GM23338 (cell line): Measurements from ENCODE around the gene CHRNA7. TPM values are rescaled to one million over a fixed set of nuclear protein-coding genes. Genes with fewer than 3 reads are reported as not detected.

Experiments used
- ATAC-seq: fragments of 200-7000 bp; cut with Tn5 transposase; 3 replicates; pipeline ENCODE4 v1.9.1; 2020
- DNase-seq: peaks from one replicate; pipeline ENCODE4 v3.0.0-alpha.2; 2015; ENCODE audit warnings: low spot score
- H2AFZ ChIP-seq: fragments of 200-600 bp; sonication (generic); 2 replicates; pipeline ENCODE4 v1.8.0; 2016; ENCODE audit warnings: antibody characterized with exemption, mild to moderate bottlenecking, moderate library complexity
- H3F3A ChIP-seq: fragments of 200-600 bp; sonication (generic); replicated peaks from 2 replicates; pipeline ENCODE4 v1.8.0; 2017; ENCODE audit warnings: antibody characterized with exemption, mixed run types, low read depth
- H3K27ac ChIP-seq: fragments of 200-600 bp; sonication (generic); 2 replicates; pipeline ENCODE4 v1.6.1; 2016; ENCODE audit warnings: low read depth
- H3K27me3 ChIP-seq: fragments of 200-600 bp; sonication (generic); 2 replicates; pipeline ENCODE4 v1.8.0; 2016; ENCODE audit warnings: mild to moderate bottlenecking, mixed run types, moderate library complexity; ENCODE audit not compliant: insufficient read depth
- H3K36me3 ChIP-seq: fragments of 200-600 bp; sonication (generic); 2 replicates; pipeline ENCODE4 v1.8.0; 2016; ENCODE audit warnings: mild to moderate bottlenecking; ENCODE audit not compliant: insufficient read depth
- H3K4me1 ChIP-seq: fragments of 200-600 bp; sonication (generic); 2 replicates; pipeline ENCODE4 v1.8.0; 2016; ENCODE audit warnings: mild to moderate bottlenecking, moderate library complexity; ENCODE audit not compliant: insufficient read depth
- H3K4me2 ChIP-seq: fragments of 200-600 bp; sonication (generic); 2 replicates; pipeline ENCODE4 v1.7.1; 2017; ENCODE audit warnings: mixed run types
- H3K4me3 ChIP-seq: fragments of 200-600 bp; sonication (generic); 2 replicates; pipeline ENCODE4 v1.6.1; 2016; ENCODE audit warnings: mixed run types
- H3K79me2 ChIP-seq: fragments of 200-600 bp; sonication (generic); replicated peaks from 2 replicates; pipeline ENCODE4 v1.8.0; 2017; ENCODE audit warnings: mild to moderate bottlenecking; ENCODE audit not compliant: insufficient read depth
- H3K9me2 ChIP-seq: fragments of 200-600 bp; sonication (generic); 2 replicates; pipeline ENCODE4 v1.8.0; 2017; ENCODE audit not compliant: insufficient read depth
- H4K20me1 ChIP-seq: fragments of 200-600 bp; sonication (generic); replicated peaks from 2 replicates; pipeline ENCODE4 v1.8.0; 2017; ENCODE audit warnings: mild to moderate bottlenecking; ENCODE audit not compliant: insufficient read depth
- H3K27ac Mint-ChIP-seq: 2 replicates; pipeline ENCODE4 v1.8.0; 2020; ENCODE audit warnings: inconsistent platforms, mild to moderate bottlenecking, moderate library complexity, mixed read lengths
- H3K27me3 Mint-ChIP-seq: 3 replicates; pipeline ENCODE4 v1.8.0; 2022; ENCODE audit warnings: low read depth, mild to moderate bottlenecking, moderate library complexity, mixed read lengths, inconsistent platforms; ENCODE audit not compliant: insufficient read depth, poor library complexity
- H3K36me3 Mint-ChIP-seq: 3 replicates; pipeline ENCODE4 v1.8.0; 2021; ENCODE audit warnings: low read depth, mild to moderate bottlenecking, inconsistent platforms, moderate library complexity, mixed read lengths
- H3K4me1 Mint-ChIP-seq: 3 replicates; pipeline ENCODE4 v1.8.0; 2020; ENCODE audit warnings: mild to moderate bottlenecking, inconsistent platforms, mixed read lengths
- H3K4me3 Mint-ChIP-seq: 3 replicates; pipeline ENCODE4 v1.8.0; 2021; ENCODE audit warnings: moderate library complexity, mild to moderate bottlenecking, inconsistent platforms, mixed read lengths
- H3K9me3 Mint-ChIP-seq: 3 replicates; pipeline ENCODE4 v1.8.0; 2020; ENCODE audit warnings: moderate library complexity, mild to moderate bottlenecking, inconsistent platforms, mixed read lengths
- EZH2 ChIP-seq: fragments of 200-600 bp; sonication (generic); IDR thresholded peaks from one replicate; pipeline ENCODE4 v1.8.0; 2017; ENCODE audit warnings: antibody characterized with exemption, mild to moderate bottlenecking, low read depth; ENCODE audit not compliant: unreplicated experiment
- NANOG ChIP-seq: IDR thresholded peaks from 2 replicates; pipeline ENCODE4 v1.6.1; 2016; ENCODE audit warnings: antibody characterized with exemption, borderline replicate concordance
- POLR2AphosphoS5 ChIP-seq: IDR thresholded peaks from 2 replicates; pipeline ENCODE4 v1.6.1; 2016; ENCODE audit warnings: antibody characterized with exemption, low read depth
- STAT1 ChIP-seq: IDR thresholded peaks from one replicate; pipeline ENCODE4 v1.6.1; 2016; ENCODE audit warnings: antibody characterized with exemption; ENCODE audit not compliant: unreplicated experiment
- ZNF331 ChIP-seq: fragments of 250-450 bp; sonication (Bioruptor Pico); IDR thresholded peaks from 2 replicates; pipeline ENCODE4 v1.5.0; 2020; ENCODE audit warnings: low read depth, mild to moderate bottlenecking, moderate library complexity
- polyA plus RNA-seq: library from polyadenylated mRNA; unstranded; fragments of >200 nt; fragmentation: Nextera tagmentation; extraction: Ambion mirVana; gene quantifications from 2 replicates; pipeline ENCODE4 v1.2.1, GENCODE V29; 2016
- total RNA-seq: library from RNA; depleted of rRNA; stranded (reverse); fragments of >200 nt; shearing (Covaris generic); gene quantifications from 2 replicates; pipeline ENCODE4 v1.2.3, GENCODE V29; 2014
- TF ChIP-seq, protein P1 (sequence below), 2 experiments: fragments of 200-600 bp in 1 of 2; sonication (generic) in 1 of 2; conservative IDR thresholded peaks; 2 replicates each; pipeline versions ENCODE4 v1.5.1 to v1.6.1; 2016 to 2017; ENCODE audit warnings: antibody characterized with exemption in 2 of 2, low read depth in 2 of 2, mild to moderate bottlenecking in 2 of 2, moderate library complexity in 1 of 2
- TF ChIP-seq, protein P2 (sequence below): IDR thresholded peaks from one replicate; pipeline ENCODE4 v1.6.1; 2018; ENCODE audit warnings: antibody characterized with exemption; ENCODE audit not compliant: unreplicated experiment
- TF ChIP-seq, protein P3 (sequence below): IDR thresholded peaks from 2 replicates; pipeline ENCODE4 v1.6.1; 2016; ENCODE audit warnings: antibody characterized with exemption
- TF ChIP-seq, protein P4 (sequence below): fragments of 250-450 bp; sonication (Bioruptor Pico); IDR thresholded peaks from 2 replicates; pipeline ENCODE4 v1.5.0; 2020; ENCODE audit warnings: mild to moderate bottlenecking, moderate library complexity

CHRNA7 gene
- total and polyA plus RNA-seq, 2 experiments from 2014 or later, result 4.6 to 8.2 TPM

DNA sequence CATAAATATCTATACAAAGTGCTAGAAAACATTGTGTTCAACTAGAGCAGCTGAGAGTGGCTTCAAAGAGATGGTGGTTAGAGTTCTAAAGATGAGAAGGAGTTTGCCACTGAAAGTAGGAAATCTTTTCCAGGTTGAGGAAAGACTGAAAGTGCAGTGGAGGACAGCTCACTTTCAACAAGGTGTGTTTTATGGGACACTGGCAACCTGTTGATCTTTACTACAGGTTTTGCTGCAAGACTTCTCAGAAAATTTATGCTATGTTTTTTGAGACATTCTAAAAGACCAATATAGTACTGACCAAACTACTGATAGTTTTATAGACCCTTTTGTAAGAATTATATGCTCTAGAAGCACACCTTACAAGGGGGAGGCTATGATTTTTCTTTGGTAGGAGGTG lies 3.8 kb downstream of the CHRNA7 start:
- peaks cover 7% of the 10 kb centered on the region; the same call in 1 of the 2 replicates for H3K4me1 ChIP-seq
- H4K20me1 ChIP-seq, result no peaks in the 10 kb centered on the region
- DNase-seq, result no peak
- no peaks in the 10 kb centered on the region for H3K36me3 Mint-ChIP-seq
- no peaks in the 10 kb centered on the region for H3K9me3 Mint-ChIP-seq
- H3K27ac ChIP-seq, result no peak overlapping the region
- no peak overlapping the region for H2AFZ ChIP-seq
- H3K36me3 ChIP-seq, result no peaks in the 10 kb centered on the region
- H3K4me3 Mint-ChIP-seq, result no peak overlapping the region
- H3K27me3 Mint-ChIP-seq, result peaks cover 18% of the 10 kb centered on the region
- no peak overlapping the region for H3K4me2 ChIP-seq
- H3K9me2 ChIP-seq, result no peaks in the 10 kb centered on the region
- no peak overlapping the region for H3K27ac Mint-ChIP-seq
- no peaks in the 10 kb centered on the region for H3F3A ChIP-seq
- H3K27me3 ChIP-seq, result peaks cover 24% of the 10 kb centered on the region
- TF ChIP-seq POLR2AphosphoS5, result no peak
- TF ChIP-seq EZH2, result no peak
- TF ChIP-seq, protein P1, sequence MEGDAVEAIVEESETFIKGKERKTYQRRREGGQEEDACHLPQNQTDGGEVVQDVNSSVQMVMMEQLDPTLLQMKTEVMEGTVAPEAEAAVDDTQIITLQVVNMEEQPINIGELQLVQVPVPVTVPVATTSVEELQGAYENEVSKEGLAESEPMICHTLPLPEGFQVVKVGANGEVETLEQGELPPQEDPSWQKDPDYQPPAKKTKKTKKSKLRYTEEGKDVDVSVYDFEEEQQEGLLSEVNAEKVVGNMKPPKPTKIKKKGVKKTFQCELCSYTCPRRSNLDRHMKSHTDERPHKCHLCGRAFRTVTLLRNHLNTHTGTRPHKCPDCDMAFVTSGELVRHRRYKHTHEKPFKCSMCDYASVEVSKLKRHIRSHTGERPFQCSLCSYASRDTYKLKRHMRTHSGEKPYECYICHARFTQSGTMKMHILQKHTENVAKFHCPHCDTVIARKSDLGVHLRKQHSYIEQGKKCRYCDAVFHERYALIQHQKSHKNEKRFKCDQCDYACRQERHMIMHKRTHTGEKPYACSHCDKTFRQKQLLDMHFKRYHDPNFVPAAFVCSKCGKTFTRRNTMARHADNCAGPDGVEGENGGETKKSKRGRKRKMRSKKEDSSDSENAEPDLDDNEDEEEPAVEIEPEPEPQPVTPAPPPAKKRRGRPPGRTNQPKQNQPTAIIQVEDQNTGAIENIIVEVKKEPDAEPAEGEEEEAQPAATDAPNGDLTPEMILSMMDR (conservative IDR thresholded peaks at IDR 0.05; ENCODE audit: low read depth in 2 of 2), result no peak
- TF ChIP-seq NANOG, result no peak
- H3K79me2 ChIP-seq, result no peaks in the 10 kb centered on the region
- H3K4me3 ChIP-seq, result no peak overlapping the region
- ATAC-seq, result no peak
- H3K4me1 Mint-ChIP-seq, result peaks cover under 1% of the 10 kb centered on the region; the same call in 1 of the 3 replicates

DNA sequence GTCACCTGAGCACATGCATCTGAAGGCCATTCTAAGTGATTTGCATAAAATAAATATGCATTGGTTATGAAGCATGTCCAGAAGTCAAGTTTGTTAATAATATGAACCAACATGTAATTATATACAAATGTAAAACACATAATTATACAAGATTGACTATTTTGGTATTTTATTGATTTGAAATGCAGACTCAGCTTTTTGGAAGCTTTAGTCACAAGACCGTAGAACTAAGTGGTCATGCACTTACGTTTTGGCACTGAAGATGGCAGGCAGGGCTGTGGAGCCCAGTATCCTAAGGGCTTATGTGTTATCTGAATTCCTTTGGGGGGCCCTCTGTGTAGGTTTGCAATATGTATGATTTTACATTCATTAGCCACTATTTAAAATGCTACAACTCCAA lies 5.0 kb downstream of the CHRNA7 start:
- no peaks in the 10 kb centered on the region for H3K79me2 ChIP-seq
- no peak for ATAC-seq
- no peak overlapping the region for H3K4me3 ChIP-seq
- no peaks in the 10 kb centered on the region for H3K9me3 Mint-ChIP-seq
- H3K27ac Mint-ChIP-seq, result no peak overlapping the region
- no peaks in the 10 kb centered on the region for H3K36me3 ChIP-seq
- DNase-seq, result no peak
- H3F3A ChIP-seq, result no peaks in the 10 kb centered on the region
- peaks cover 7% of the 10 kb centered on the region; the same call in 1 of the 2 replicates for H3K4me1 ChIP-seq
- peaks cover 15% of the 10 kb centered on the region for H3K27me3 ChIP-seq
- H3K27me3 Mint-ChIP-seq, result peaks cover 13% of the 10 kb centered on the region
- no peak overlapping the region for H3K4me3 Mint-ChIP-seq
- H3K4me1 Mint-ChIP-seq, result no peaks in the 10 kb centered on the region
- H3K36me3 Mint-ChIP-seq, result no peaks in the 10 kb centered on the region
- no peak overlapping the region for H2AFZ ChIP-seq
- no peaks in the 10 kb centered on the region for H3K9me2 ChIP-seq
- no peak overlapping the region for H3K4me2 ChIP-seq
- no peak overlapping the region for H3K27ac ChIP-seq
- H4K20me1 ChIP-seq, result no peaks in the 10 kb centered on the region
- TF ChIP-seq ZNF331 (CRISPR knock-in tag), result no peak
- no peak for TF ChIP-seq EZH2
- TF ChIP-seq, protein P2, sequence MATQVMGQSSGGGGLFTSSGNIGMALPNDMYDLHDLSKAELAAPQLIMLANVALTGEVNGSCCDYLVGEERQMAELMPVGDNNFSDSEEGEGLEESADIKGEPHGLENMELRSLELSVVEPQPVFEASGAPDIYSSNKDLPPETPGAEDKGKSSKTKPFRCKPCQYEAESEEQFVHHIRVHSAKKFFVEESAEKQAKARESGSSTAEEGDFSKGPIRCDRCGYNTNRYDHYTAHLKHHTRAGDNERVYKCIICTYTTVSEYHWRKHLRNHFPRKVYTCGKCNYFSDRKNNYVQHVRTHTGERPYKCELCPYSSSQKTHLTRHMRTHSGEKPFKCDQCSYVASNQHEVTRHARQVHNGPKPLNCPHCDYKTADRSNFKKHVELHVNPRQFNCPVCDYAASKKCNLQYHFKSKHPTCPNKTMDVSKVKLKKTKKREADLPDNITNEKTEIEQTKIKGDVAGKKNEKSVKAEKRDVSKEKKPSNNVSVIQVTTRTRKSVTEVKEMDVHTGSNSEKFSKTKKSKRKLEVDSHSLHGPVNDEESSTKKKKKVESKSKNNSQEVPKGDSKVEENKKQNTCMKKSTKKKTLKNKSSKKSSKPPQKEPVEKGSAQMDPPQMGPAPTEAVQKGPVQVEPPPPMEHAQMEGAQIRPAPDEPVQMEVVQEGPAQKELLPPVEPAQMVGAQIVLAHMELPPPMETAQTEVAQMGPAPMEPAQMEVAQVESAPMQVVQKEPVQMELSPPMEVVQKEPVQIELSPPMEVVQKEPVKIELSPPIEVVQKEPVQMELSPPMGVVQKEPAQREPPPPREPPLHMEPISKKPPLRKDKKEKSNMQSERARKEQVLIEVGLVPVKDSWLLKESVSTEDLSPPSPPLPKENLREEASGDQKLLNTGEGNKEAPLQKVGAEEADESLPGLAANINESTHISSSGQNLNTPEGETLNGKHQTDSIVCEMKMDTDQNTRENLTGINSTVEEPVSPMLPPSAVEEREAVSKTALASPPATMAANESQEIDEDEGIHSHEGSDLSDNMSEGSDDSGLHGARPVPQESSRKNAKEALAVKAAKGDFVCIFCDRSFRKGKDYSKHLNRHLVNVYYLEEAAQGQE, result no peak
- TF ChIP-seq, protein P3, sequence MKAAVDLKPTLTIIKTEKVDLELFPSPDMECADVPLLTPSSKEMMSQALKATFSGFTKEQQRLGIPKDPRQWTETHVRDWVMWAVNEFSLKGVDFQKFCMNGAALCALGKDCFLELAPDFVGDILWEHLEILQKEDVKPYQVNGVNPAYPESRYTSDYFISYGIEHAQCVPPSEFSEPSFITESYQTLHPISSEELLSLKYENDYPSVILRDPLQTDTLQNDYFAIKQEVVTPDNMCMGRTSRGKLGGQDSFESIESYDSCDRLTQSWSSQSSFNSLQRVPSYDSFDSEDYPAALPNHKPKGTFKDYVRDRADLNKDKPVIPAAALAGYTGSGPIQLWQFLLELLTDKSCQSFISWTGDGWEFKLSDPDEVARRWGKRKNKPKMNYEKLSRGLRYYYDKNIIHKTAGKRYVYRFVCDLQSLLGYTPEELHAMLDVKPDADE, result no peak
- no peak for TF ChIP-seq STAT1
- no peak for TF ChIP-seq NANOG
- TF ChIP-seq, protein P4, sequence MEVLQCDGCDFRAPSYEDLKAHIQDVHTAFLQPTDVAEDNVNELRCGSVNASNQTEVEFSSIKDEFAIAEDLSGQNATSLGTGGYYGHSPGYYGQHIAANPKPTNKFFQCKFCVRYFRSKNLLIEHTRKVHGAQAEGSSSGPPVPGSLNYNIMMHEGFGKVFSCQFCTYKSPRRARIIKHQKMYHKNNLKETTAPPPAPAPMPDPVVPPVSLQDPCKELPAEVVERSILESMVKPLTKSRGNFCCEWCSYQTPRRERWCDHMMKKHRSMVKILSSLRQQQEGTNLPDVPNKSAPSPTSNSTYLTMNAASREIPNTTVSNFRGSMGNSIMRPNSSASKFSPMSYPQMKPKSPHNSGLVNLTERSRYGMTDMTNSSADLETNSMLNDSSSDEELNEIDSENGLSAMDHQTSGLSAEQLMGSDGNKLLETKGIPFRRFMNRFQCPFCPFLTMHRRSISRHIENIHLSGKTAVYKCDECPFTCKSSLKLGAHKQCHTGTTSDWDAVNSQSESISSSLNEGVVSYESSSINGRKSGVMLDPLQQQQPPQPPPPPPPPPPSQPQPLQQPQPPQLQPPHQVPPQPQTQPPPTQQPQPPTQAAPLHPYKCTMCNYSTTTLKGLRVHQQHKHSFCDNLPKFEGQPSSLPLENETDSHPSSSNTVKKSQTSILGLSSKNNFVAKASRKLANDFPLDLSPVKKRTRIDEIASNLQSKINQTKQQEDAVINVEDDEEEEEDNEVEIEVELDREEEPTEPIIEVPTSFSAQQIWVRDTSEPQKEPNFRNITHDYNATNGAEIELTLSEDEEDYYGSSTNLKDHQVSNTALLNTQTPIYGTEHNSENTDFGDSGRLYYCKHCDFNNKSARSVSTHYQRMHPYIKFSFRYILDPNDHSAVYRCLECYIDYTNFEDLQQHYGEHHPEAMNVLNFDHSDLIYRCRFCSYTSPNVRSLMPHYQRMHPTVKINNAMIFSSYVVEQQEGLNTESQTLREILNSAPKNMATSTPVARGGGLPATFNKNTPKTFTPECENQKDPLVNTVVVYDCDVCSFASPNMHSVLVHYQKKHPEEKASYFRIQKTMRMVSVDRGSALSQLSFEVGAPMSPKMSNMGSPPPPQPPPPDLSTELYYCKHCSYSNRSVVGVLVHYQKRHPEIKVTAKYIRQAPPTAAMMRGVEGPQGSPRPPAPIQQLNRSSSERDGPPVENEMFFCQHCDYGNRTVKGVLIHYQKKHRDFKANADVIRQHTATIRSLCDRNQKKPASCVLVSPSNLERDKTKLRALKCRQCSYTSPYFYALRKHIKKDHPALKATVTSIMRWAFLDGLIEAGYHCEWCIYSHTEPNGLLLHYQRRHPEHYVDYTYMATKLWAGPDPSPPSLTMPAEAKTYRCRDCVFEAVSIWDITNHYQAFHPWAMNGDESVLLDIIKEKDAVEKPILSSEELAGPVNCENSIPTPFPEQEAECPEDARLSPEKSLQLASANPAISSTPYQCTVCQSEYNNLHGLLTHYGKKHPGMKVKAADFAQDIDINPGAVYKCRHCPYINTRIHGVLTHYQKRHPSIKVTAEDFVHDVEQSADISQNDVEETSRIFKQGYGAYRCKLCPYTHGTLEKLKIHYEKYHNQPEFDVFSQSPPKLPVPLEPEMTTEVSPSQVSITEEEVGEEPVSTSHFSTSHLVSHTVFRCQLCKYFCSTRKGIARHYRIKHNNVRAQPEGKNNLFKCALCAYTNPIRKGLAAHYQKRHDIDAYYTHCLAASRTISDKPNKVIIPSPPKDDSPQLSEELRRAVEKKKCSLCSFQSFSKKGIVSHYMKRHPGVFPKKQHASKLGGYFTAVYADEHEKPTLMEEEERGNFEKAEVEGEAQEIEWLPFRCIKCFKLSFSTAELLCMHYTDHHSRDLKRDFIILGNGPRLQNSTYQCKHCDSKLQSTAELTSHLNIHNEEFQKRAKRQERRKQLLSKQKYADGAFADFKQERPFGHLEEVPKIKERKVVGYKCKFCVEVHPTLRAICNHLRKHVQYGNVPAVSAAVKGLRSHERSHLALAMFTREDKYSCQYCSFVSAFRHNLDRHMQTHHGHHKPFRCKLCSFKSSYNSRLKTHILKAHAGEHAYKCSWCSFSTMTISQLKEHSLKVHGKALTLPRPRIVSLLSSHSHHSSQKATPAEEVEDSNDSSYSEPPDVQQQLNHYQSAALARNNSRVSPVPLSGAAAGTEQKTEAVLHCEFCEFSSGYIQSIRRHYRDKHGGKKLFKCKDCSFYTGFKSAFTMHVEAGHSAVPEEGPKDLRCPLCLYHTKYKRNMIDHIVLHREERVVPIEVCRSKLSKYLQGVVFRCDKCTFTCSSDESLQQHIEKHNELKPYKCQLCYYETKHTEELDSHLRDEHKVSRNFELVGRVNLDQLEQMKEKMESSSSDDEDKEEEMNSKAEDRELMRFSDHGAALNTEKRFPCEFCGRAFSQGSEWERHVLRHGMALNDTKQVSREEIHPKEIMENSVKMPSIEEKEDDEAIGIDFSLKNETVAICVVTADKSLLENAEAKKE, result no peak
